ENCODE results near the gene ITPRIPL1.

ITPRIPL1 gene

GRCh38 chr2:96353606-96354101 lies 28.5 kb downstream of the ITPRIPL1 start:
- H3K9me3 ChIP-seq: no peaks in the 10 kb centered on the region
- in situ Hi-C loops (cut with MboI; ENCODE audit: low sequenced_read_pairs): no loop called here
- no peak for DNase-seq (ENCODE audit: low spot score in 2 of 2)
- peaks cover 80% of the 10 kb centered on the region for H3K36me3 ChIP-seq (replicated peaks)
- no peaks in the 10 kb centered on the region for H3K27me3 ChIP-seq (ENCODE audit: low read depth)
- no peaks in the 10 kb centered on the region for H3K4me1 ChIP-seq
- no peak overlapping the region for H3K4me3 ChIP-seq

GRCh38 chr2:96354492-96354891 lies 29.4 kb downstream of the ITPRIPL1 start:
- DNase-seq (ENCODE audit: low spot score in 2 of 2): no peak
- Histone ChIP-seq H3K9me3 (no peaks in the 10 kb centered on the region), H3K4me1 (no peaks in the 10 kb centered on the region), H3K27me3 (ENCODE audit: low read depth) (no peaks in the 10 kb centered on the region), H3K36me3 (replicated peaks) (peaks cover 80% of the 10 kb centered on the region), H3K4me3 (no peak overlapping the region)
- in situ Hi-C loops (cut with MboI; ENCODE audit: low sequenced_read_pairs): no loop called here

GRCh38 chr2:96356889-96357288 lies 31.8 kb downstream of the ITPRIPL1 start:
- in situ Hi-C loops (cut with MboI; ENCODE audit: low sequenced_read_pairs): no loop called here
- Histone ChIP-seq H3K4me3 (no peak overlapping the region), H3K9me3 (no peaks in the 10 kb centered on the region), H3K27me3 (ENCODE audit: low read depth) (no peaks in the 10 kb centered on the region), H3K36me3 (replicated peaks) (peaks cover 76% of the 10 kb centered on the region), H3K4me1 (no peaks in the 10 kb centered on the region)
- no peak for DNase-seq (ENCODE audit: low spot score in 2 of 2)

- DNase-seq (ENCODE audit: low spot score in 2 of 2): no peak
- peaks cover 74% of the 10 kb centered on the region for H3K36me3 ChIP-seq (replicated peaks)
- no peaks in the 10 kb centered on the region for H3K4me1 ChIP-seq
- H3K27me3 ChIP-seq (ENCODE audit: low read depth): no peaks in the 10 kb centered on the region
- H3K9me3 ChIP-seq: no peaks in the 10 kb centered on the region
- in situ Hi-C loops (cut with MboI; ENCODE audit: low sequenced_read_pairs): no loop called here
- no peak overlapping the region for H3K4me3 ChIP-seq
Measured at GRCh38 chr2:96359310-96359709, 34.2 kb downstream of the ITPRIPL1 start.

GRCh38 chr2:96359866-96360265 lies 34.7 kb downstream of the ITPRIPL1 start:
- peaks cover 74% of the 10 kb centered on the region for H3K36me3 ChIP-seq (replicated peaks)
- no peaks in the 10 kb centered on the region for H3K27me3 ChIP-seq (ENCODE audit: low read depth)
- in situ Hi-C loops (cut with MboI; ENCODE audit: low sequenced_read_pairs): no loop called here
- no peaks in the 10 kb centered on the region for H3K9me3 ChIP-seq
- no peak overlapping the region for H3K4me3 ChIP-seq
- H3K4me1 ChIP-seq: no peaks in the 10 kb centered on the region
- no peak for DNase-seq (ENCODE audit: low spot score in 2 of 2)

GRCh38 chr2:96361751-96362150 lies 36.6 kb downstream of the ITPRIPL1 start:
- DNase-seq (ENCODE audit: low spot score in 2 of 2): no peak
- in situ Hi-C loops (cut with MboI; ENCODE audit: low sequenced_read_pairs): no loop called here
- H3K9me3 ChIP-seq: no peaks in the 10 kb centered on the region
- no peaks in the 10 kb centered on the region for H3K27me3 ChIP-seq (ENCODE audit: low read depth)
- peaks cover 82% of the 10 kb centered on the region for H3K36me3 ChIP-seq (replicated peaks)
- H3K4me3 ChIP-seq: no peak overlapping the region
- H3K4me1 ChIP-seq: no peaks in the 10 kb centered on the region

- Histone ChIP-seq H3K27me3 (ENCODE audit: low read depth) (no peaks in the 10 kb centered on the region), H3K36me3 (replicated peaks) (peaks cover 85% of the 10 kb centered on the region), H3K9me3 (no peaks in the 10 kb centered on the region), H3K4me1 (no peaks in the 10 kb centered on the region), H3K4me3 (no peak overlapping the region)
- in situ Hi-C loops (cut with MboI; ENCODE audit: low sequenced_read_pairs): no loop called here
- DNase-seq (ENCODE audit: low spot score in 2 of 2): no peak
Measured at GRCh38 chr2:96369186-96369585, 44.1 kb downstream of the ITPRIPL1 start.

GRCh38 chr2:96374211-96374951 lies 49.3 kb downstream of the ITPRIPL1 start:
- in situ Hi-C loops (cut with MboI; ENCODE audit: low sequenced_read_pairs): no loop called here
- DNase-seq (ENCODE audit: low spot score in 2 of 2): no peak
- Histone ChIP-seq H3K9me3 (0 out of 2 replicates have a peak, but pooled peaks cover 3% of the 10 kb centered on the region), H3K27me3 (ENCODE audit: low read depth) (no peaks in the 10 kb centered on the region), H3K4me1 (no peaks in the 10 kb centered on the region), H3K36me3 (replicated peaks) (peaks cover 38% of the 10 kb centered on the region), H3K4me3 (no peak overlapping the region)
